Fibroblast of mammary gland (primary cell): ENCODE measurements around the gene SYNE1.

Experiments used
- DNase-seq: peaks from one replicate; pipeline ENCODE4 v3.0.0-alpha.2; 2010; ENCODE audit warnings: low read depth
- H3K4me3 ChIP-seq: 2 replicates; pipeline ENCODE4 v1.5.1; 2011; ENCODE audit warnings: low read depth, mild to moderate bottlenecking, low read length, moderate library complexity; ENCODE audit not compliant: control insufficient read depth
- TF ChIP-seq, protein P1 (sequence below): conservative IDR thresholded peaks from 2 replicates; pipeline ENCODE4 v1.5.1; 2011; ENCODE audit warnings: low read depth, low read length, inconsistent platforms; ENCODE audit not compliant: control insufficient read depth, insufficient read depth

The SYNE1 gene

DNA sequence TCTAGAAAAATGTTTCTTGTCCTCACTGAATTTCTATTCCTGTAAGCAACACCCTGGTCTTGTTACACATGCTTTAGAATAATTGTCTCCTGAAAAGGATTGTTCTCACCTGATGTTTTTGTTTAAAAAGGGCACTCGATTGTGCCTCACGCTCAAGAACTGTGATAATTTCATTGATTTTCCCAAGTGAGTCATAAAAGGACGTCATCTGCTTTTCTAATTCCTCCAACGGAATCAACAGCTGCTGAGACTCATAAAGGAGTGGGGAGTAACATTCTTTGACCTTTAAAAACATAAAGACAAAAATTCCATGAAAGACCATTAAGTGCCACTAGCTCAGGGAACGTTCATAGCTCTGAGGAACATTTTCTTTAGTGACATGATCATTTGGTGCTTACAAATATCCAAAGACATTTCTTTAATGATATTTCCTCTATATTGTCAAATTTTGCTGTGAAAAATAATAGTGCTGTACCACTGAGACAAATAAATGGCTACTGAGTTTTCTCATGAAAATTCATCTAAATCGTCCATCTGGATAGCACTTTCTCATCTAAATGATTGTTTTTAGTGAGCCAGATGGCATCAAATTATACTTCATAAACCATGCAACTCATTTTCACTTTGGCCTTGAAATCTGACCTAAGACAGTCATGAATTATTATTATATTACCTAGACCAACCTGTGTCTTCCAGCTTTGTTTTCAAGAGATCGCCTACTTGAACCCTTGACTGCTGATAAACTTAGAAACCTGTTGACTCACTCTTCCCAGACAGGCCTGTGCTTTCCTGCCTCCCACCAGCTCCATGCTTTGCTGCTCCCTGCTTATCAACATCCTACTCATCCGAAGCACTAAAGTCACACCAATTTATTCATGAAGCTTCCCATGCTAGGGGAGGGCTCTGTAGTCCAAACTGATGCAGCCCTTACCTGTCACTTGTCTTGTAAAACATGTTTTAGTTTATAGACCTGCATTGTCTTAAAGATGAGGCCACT lies 178.2 kb downstream of the SYNE1 start:
- TF ChIP-seq, protein P1, sequence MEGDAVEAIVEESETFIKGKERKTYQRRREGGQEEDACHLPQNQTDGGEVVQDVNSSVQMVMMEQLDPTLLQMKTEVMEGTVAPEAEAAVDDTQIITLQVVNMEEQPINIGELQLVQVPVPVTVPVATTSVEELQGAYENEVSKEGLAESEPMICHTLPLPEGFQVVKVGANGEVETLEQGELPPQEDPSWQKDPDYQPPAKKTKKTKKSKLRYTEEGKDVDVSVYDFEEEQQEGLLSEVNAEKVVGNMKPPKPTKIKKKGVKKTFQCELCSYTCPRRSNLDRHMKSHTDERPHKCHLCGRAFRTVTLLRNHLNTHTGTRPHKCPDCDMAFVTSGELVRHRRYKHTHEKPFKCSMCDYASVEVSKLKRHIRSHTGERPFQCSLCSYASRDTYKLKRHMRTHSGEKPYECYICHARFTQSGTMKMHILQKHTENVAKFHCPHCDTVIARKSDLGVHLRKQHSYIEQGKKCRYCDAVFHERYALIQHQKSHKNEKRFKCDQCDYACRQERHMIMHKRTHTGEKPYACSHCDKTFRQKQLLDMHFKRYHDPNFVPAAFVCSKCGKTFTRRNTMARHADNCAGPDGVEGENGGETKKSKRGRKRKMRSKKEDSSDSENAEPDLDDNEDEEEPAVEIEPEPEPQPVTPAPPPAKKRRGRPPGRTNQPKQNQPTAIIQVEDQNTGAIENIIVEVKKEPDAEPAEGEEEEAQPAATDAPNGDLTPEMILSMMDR = no peak
- DNase-seq = peak; percentile 40
- no peak overlapping the region for H3K4me3 ChIP-seq

- no peak for DNase-seq
- TF ChIP-seq, protein P1 = no peak
Measured at GRCh38 chr6:152457949-152458624, 179.1 kb downstream of the SYNE1 start.

GRCh38 chr6:152454003-152454402 lies 183.2 kb downstream of the SYNE1 start:
- no peak overlapping the region for H3K4me3 ChIP-seq
- TF ChIP-seq, protein P1 = no peak
- DNase-seq = no peak

More at GRCh38 chr6:152457949-152458624, 179.1 kb downstream of the SYNE1 start:
- H3K4me3 ChIP-seq = no peak overlapping the region

DNA sequence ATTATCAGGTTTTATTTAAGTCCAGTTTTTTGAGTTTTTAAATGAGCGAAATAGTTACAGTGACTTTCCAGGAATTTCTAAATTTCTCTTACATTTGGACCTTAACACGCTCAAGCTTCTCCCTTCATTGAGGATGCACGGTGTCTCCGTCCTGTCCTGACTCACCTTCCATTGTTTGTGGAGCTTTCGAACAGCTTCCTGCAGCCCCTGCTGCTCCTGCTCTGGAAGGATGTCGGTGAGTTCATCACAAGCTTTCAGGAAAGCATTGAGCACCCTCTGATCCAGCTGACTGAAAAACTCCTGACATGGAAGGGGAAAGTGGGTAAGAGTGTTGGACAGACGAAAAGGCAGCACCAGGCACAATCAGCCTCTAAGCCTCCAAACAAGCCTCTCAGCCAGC lies 183.7 kb downstream of the SYNE1 start:
- TF ChIP-seq, protein P1 = no peak
- DNase-seq = no peak

GRCh38 chr6:152452639-152453038 lies 184.5 kb downstream of the SYNE1 start:
- TF ChIP-seq, protein P1 = no peak

More for the DNA sequence above, 183.7 kb downstream of the SYNE1 start:
- no peak overlapping the region for H3K4me3 ChIP-seq

DNA sequence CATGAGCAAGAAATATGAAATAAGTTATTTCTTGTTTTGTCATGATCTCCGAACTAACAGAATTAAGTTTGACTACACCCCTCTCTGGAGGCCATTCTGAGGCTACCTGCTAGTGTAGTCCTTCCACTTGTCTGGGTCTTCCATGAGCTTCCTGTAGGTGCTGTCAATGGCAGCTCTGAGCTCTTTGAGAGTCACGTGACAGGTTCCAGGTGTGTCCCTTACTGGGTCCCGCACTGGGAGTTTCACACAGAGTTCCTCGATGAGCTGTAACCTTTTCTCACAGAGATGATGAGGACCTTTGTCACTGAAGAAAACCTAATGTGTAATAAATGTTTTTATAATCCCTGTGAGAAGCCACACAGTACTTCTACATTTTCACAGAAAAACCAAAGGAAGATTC lies 186.6 kb downstream of the SYNE1 start:
- no peak overlapping the region for H3K4me3 ChIP-seq
- TF ChIP-seq, protein P1 = no peak
- DNase-seq = no peak

More at GRCh38 chr6:152452639-152453038, 184.5 kb downstream of the SYNE1 start:
- DNase-seq = no peak
- no peak overlapping the region for H3K4me3 ChIP-seq
